ENCODE measurements around the gene SLC6A4.

- TF ChIP-seq CTCF (IDR thresholded peaks at IDR 0.05; ENCODE audit: low read depth, low read length, poor library complexity, severe bottlenecking) (no peak), EZH2phosphoT487 (IDR thresholded peaks at IDR 0.05; ENCODE audit: borderline replicate concordance, low read length) (no peak)
Measured at GRCh38 chr17:30212750-30213149, 22.7 kb downstream of the SLC6A4 start.
